KOPT-K1 (cell line): Measurements from ENCODE around the gene AKT3.

Experiments used
- H3K27ac ChIP-seq: fragments of 200-600 bp; sonication (generic); 2 replicates; pipeline ENCODE4 v1.5.1; 2016; ENCODE audit warnings: antibody characterized with exemption, mild to moderate bottlenecking, low read depth, low read length; ENCODE audit not compliant: poor library complexity, severe bottlenecking
- H3K36me3 ChIP-seq: fragments of 200-600 bp; sonication (generic); 2 replicates; pipeline ENCODE4 v1.5.1; 2017; ENCODE audit warnings: antibody characterized with exemption, mild to moderate bottlenecking, low read length, moderate library complexity; ENCODE audit not compliant: insufficient read depth
- H3K9me3 ChIP-seq: fragments of 200-600 bp; sonication (generic); 2 replicates; pipeline ENCODE4 v1.5.1; 2017; ENCODE audit warnings: antibody characterized with exemption, low read length, mild to moderate bottlenecking; ENCODE audit not compliant: insufficient read depth, poor library complexity, severe bottlenecking

Gene AKT3

DNA sequence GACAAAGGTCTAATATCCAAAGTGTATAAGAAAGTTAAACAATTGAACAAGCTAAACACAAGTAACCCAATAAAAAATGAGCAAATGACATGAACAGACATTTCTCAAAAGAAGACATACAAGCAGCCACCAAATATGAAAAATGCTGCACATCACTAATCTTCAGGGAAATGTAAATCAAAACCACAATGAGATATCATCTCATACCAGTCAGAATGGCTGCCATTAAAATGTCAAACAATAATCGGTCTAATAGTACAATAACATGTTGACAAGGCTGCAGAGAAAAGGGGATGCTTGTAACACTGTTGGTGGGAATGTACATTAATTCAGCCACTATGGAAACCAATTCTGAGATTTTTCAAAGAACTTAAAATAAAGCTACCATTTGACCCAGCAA, 264.1 kb downstream of the AKT3 start:
- H3K36me3 ChIP-seq = no peaks in the 10 kb centered on the region
- H3K27ac ChIP-seq = no peak overlapping the region
- peaks cover 54% of the 10 kb centered on the region for H3K9me3 ChIP-seq

DNA sequence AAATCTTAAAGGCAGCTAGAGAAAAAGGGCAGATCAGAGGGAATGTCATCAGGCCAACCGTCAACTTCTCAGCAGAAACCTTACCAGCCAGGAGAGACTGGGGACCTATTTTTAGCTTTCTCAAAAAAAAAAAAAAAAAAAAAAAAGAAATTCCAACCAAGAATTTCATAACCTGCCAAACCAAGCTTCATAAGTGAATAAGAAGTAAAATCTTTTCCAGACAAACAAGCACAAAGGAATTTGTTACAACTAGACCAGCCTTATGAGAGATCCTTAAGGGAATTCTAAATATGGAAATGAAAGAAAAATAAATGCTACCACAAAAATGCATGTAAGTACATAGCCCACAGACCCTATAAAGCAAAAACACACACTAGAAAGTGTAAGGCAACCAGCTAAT, 267.7 kb downstream of the AKT3 start:
- Histone ChIP-seq H3K9me3 (peaks cover 40% of the 10 kb centered on the region), H3K36me3 (no peaks in the 10 kb centered on the region), H3K27ac (no peak overlapping the region)

DNA sequence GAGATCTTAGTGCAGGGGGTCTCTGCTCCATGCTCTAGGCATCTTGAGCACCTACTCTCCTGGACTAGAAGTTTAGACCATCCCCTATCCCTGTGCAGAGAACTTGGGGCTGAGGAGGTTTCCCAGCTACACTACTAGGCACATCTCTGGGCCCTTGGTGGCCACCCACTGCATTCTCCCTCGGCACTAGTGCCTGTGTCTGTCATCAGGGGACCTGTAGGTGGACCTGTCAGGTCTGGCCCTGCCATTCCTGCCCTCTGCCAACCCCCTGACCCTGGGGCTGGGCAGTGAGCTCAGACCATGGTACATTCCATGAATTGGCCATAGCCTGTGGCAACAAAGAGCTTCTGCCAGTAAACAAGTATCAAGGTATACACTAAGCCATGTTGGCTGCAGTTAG, 269.1 kb downstream of the AKT3 start:
- Histone ChIP-seq H3K36me3 (no peaks in the 10 kb centered on the region), H3K27ac (no peak overlapping the region), H3K9me3 (peaks cover 35% of the 10 kb centered on the region)

DNA sequence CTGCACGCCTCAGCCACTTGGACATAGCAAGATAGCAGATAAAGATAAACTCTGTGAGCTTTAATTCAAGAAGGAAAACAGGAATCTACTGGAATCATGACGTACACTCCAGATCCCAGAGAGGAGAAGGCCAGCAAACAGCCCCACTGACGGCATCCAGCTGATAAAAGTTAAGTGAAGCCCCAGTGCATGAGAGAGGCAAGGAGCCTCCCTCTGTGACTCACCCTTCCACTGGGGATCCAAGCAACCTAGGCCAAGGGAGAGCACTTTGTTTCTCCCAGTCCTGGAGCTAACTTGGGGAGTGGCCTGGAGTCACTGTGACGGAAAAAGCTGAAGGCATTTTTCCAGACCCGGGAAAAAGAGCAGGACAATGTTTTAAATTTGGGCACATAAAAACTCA, 270.0 kb downstream of the AKT3 start:
- H3K9me3 ChIP-seq = peaks cover 26% of the 10 kb centered on the region
- H3K36me3 ChIP-seq = no peaks in the 10 kb centered on the region
- no peak overlapping the region for H3K27ac ChIP-seq

DNA sequence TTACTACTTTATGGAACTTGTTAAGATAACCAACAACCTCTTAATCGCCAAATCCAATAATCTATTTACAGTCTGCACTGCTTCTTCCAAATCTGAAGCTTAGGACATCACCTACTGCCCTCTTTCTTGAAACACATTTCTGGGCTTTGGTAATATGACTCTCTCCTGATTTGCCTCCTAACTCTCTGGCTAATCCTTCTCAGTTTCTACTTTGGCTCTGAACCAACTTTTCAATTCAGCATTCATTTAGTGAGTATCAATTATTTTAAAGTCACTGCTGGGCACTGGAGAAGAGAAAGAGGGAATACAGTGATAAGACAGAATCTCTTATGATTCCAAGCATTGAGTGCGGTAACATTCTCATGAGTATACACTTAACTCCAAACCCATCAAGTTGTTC, 275.0 kb downstream of the AKT3 start:
- H3K36me3 ChIP-seq = no peaks in the 10 kb centered on the region; the same call in 1 of the 2 replicates
- H3K9me3 ChIP-seq = no peaks in the 10 kb centered on the region
- no peak overlapping the region for H3K27ac ChIP-seq

DNA sequence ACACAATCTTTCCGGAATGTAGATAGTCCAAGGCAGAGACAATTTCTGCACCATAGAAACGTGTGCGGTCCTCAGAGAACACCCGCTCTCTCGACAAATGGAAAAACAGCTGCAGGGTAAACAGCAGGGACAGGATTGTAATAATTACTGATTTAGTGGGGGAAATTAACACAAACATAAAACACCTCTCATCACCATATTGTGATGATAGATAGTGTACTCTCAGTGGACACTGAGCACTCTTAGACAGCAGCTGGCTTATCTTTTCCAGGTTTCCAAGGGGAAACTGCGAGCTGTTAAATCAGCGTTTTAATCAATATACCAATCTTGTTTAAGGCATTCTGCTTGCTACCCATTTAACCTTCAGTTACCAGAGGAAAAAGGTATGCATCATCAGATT, 277.1 kb downstream of the AKT3 start:
- peaks cover 5% of the 10 kb centered on the region; the same call in 1 of the 2 replicates for H3K36me3 ChIP-seq
- no peak overlapping the region for H3K27ac ChIP-seq
- H3K9me3 ChIP-seq = no peaks in the 10 kb centered on the region

DNA sequence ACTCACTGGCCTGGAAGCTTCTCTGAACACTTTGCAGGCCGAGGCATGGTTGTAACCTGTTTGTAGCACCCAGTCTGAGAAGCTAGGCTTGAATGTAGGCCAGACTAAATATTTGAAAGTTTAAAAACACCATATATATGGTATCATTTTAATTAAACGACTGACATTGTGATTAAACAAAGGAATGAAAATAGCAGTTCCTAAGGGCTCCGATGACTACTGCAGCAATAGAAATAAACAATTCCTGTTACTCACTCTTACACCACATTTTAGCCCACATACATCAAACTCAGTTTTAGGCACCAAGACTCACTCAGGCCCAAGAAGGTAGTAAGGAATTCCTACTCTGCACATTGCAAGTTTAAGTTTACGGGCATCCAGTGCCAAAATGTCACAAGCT, 281.2 kb downstream of the AKT3 start:
- H3K36me3 ChIP-seq = peaks cover 5% of the 10 kb centered on the region; the same call in 1 of the 2 replicates
- H3K9me3 ChIP-seq = no peaks in the 10 kb centered on the region
- H3K27ac ChIP-seq = no peak overlapping the region

DNA sequence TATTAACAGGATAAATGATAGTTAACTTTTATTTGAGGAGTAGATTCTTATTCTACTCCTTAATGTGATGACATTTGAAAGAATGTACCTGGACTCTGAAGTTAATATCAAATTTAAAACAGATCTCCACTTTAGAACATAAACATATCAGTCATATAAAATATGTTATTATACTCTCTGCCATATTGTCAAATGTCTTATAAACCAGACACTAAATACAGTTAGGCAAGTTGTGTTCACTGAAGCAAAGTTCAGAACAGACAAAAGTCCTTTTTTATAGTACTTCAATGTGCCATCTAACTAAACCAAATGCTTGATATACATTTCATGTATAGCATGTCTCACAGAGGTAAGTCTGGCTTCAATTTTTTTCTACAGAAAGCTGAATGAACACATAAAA, 285.2 kb downstream of the AKT3 start:
- Histone ChIP-seq H3K27ac (no peak overlapping the region), H3K36me3 (peaks cover 27% of the 10 kb centered on the region), H3K9me3 (peaks cover 7% of the 10 kb centered on the region)

DNA sequence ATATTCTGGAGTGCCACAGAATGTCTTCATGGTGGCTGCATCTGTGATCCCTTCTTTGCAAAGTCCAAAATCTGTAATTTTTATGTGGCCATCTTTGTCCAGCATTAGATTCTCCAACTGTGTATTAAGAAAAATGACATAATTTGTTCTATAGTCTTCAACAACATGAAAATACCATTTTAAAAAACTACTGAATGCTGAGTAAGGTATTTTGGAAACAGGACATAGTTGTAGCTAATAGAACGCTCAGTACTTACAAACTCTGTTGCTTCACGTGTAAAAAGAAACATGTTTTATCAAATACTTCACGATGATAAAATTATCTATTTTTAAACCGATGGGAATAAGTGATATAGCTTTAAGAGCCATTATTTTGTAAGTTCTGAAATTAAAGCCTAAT, 286.3 kb downstream of the AKT3 start:
- peaks cover 23% of the 10 kb centered on the region for H3K36me3 ChIP-seq
- H3K9me3 ChIP-seq = peaks cover 7% of the 10 kb centered on the region
- no peak overlapping the region for H3K27ac ChIP-seq

DNA sequence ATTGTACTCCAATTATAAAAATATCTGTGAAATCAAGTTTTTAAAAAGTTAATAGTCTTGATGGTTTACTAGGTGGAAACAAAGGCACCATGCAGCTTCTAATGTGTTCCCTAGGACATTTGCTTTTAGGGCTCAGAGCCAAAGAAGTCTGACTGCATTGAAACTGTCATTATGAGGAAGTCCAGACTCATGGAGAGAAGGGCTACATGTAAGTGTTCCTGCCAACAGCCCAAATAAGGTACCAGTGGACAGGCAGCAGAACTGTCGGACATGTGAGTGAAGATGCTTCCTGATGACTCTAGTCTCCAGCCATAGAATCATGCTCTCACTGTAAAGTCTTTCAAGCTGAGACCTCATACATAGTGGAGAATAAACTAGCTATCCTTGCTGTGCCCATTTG, 287.6 kb downstream of the AKT3 start:
- H3K9me3 ChIP-seq = peaks cover 7% of the 10 kb centered on the region
- H3K36me3 ChIP-seq = peaks cover 23% of the 10 kb centered on the region
- H3K27ac ChIP-seq = no peak overlapping the region

DNA sequence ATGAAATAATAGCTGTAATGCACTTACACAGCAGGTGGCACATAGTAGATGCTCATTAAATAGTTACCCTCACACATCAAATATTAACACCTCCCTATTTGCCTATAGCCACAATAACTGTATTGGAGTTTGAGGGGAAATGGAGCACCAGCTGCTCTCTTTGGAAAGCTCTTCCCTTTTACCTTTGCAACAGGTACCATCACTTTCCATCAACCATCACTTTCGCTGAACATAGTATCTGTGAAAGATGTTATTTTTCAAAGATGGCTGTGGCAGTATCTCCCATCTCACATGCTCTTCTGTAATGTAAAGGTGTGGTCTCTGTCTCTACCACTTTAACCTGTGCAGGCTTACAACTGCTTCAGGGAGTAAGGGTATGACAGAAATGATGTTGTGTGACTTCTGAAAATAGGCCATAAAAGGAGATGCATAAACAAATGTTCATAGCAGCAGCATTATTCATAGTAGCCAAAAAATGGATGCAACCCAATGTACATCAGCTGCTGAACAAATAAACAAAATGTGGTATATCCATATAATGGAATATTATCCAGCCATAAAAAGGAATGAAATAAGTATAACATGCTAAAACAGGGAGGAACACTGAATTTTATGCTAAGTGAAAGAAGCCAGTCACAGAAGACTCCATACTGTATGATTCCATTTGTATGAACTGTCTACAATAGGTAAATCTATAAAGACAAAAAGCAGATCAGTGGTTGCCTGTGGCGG, 288.3 kb downstream of the AKT3 start:
- peaks cover 23% of the 10 kb centered on the region for H3K36me3 ChIP-seq
- H3K9me3 ChIP-seq = peaks cover 7% of the 10 kb centered on the region
- no peak overlapping the region for H3K27ac ChIP-seq

DNA sequence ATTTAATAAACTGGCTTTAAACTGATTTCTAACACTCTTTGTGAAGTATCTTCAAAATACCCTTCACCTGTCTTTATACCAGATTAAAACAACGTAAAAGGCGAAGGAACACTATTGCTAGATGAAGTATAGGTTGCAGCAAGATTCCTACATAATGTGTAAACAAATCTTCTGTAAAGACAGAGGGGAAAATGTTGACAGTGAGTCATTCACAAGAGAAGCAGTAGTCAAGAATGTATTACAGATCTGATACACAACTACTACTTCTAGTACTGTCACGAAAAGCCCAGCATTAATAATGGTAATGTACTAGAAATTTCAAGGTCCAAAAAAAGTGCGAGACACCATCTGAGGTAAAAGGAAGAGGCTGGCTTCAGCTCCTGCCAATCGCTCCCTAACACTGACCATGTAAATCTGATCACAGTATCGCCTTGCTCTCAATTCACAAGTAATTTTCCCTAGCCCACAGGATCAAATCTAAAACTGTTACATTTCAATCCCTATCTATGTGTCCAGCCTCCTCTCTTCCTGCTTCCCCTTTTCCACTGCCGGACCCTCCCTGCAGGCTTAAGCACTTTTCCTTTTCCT, 290.4 kb downstream of the AKT3 start:
- peaks cover 23% of the 10 kb centered on the region for H3K36me3 ChIP-seq
- no peak overlapping the region for H3K27ac ChIP-seq
- peaks cover 7% of the 10 kb centered on the region for H3K9me3 ChIP-seq

DNA sequence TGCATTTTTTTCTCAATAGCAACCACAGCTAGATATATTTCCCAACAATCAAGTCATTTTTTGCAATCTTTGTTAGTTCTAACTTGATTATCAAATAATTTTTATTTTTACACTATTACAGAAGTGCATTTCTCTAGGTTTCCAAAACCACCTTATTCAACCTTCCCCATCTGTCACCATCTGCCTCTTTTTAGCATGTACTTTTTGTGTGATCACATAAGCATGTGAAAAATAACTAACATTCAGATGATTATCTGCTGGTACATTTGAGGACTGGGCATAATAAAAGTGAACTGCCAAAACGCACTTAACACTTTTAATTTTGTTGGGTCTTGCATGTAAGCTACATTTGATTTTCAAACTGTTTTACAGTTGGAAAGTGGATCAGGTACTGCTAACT, 291.5 kb downstream of the AKT3 start:
- Histone ChIP-seq H3K9me3 (peaks cover 7% of the 10 kb centered on the region), H3K27ac (no peak overlapping the region), H3K36me3 (peaks cover 21% of the 10 kb centered on the region)

DNA sequence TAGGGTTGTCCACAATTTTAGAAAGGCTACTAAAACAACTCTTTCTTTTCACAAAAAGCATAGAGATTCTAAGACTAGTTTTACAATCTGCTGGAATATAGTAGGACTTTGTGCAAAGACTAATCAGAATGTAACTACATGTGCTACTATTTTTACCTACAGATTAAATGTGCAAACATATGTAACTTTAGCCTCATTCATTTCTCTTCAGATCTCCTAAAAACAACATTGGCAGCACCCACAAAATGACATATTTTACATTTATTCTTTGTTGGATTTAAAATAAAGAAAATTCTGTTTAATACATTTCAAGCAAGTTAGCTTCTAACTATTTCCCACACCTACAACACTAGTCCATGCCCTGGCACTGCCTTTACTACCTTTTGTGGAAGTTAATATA, 292.2 kb downstream of the AKT3 start:
- H3K9me3 ChIP-seq = peaks cover 7% of the 10 kb centered on the region
- H3K36me3 ChIP-seq = peaks cover 16% of the 10 kb centered on the region
- H3K27ac ChIP-seq = no peak overlapping the region

DNA sequence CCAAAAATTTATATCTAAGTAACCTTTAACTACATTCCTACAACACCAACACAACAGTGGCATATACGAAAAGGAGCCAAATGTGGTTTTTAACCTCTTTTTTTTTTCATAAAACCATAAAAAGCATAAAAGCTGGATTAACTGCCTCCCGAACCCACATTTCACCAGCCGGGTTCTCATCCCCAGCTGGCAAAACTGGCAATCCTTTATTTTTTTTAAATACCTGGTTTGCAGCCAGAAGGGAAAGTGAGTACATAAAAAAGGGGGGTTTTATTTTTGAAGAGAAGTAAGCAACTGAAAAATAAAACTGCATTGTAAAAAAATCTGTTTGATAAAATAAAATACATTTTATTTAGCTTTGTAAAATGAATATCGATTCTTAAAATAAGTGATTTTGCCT, 295.4 kb downstream of the AKT3 start:
- no peaks in the 10 kb centered on the region for H3K9me3 ChIP-seq
- no peak overlapping the region for H3K27ac ChIP-seq
- no peaks in the 10 kb centered on the region for H3K36me3 ChIP-seq

DNA sequence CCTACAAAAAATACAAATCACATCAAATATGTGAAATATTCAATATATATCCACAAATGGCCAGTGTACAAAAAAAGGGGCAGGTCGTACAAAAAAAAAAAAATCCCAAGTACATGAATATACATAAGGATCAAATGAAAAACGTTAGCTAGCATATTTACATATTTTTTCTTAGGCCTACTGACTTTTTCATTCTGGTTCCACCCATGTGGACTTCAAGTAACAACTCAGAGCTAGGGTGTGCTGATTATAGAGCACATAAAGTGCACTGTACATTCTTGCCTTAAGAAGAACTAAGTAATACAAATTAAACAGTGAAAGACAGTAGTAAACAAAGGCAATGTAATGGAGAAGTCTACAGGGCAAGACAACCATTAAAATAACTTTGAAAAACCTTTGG, 297.0 kb downstream of the AKT3 start:
- H3K27ac ChIP-seq = no peak overlapping the region
- no peaks in the 10 kb centered on the region for H3K36me3 ChIP-seq
- H3K9me3 ChIP-seq = no peaks in the 10 kb centered on the region
